NCI-H526 (cell line): ENCODE data around the gene SLC9A2.

Experiments used
- DNase-seq, 2 experiments: peaks; one replicate each; lab custom pipeline; 2025; lab: John Stamatoyannopoulos, UW

SLC9A2 gene

GRCh38 chr2:102618452-102619413 lies 620 bp upstream of the SLC9A2 start:
- DNase-seq, result peak in 1 of 2 experiments; percentile 68

GRCh38 chr2:102620332-102620731 lies 979 bp downstream of the SLC9A2 start:
- DNase-seq, result peak; percentile 19 to 68

GRCh38 chr2:102621630-102622029 lies 2.3 kb downstream of the SLC9A2 start:
- peak; percentile 38 to 47 for DNase-seq

- DNase-seq, result no peak
These were observed 3.3 kb downstream of the SLC9A2 start for GRCh38 chr2:102622646-102623045.

- DNase-seq, result no peak
These were observed 11.1 kb downstream of the SLC9A2 start for GRCh38 chr2:102630458-102630857.

- DNase-seq, result no peak
These were observed 13.2 kb downstream of the SLC9A2 start for GRCh38 chr2:102632380-102633175.

- DNase-seq, result no peak
These were observed 15.5 kb downstream of the SLC9A2 start for GRCh38 chr2:102634831-102635241.

- no peak for DNase-seq
These were observed 16.0 kb downstream of the SLC9A2 start for GRCh38 chr2:102635317-102635716.

GRCh38 chr2:102636283-102636907 lies 17.0 kb downstream of the SLC9A2 start:
- DNase-seq, result no peak

- no peak for DNase-seq
These were observed 18.0 kb downstream of the SLC9A2 start for GRCh38 chr2:102637358-102637757.

- DNase-seq, result no peak
These were observed 20.1 kb downstream of the SLC9A2 start for GRCh38 chr2:102639429-102639828.

GRCh38 chr2:102652126-102652525 lies 32.8 kb downstream of the SLC9A2 start:
- no peak for DNase-seq

GRCh38 chr2:102657770-102658169 lies 38.4 kb downstream of the SLC9A2 start:
- no peak for DNase-seq

GRCh38 chr2:102660070-102660469 lies 40.7 kb downstream of the SLC9A2 start:
- DNase-seq, result no peak

- no peak for DNase-seq
These were observed 41.2 kb downstream of the SLC9A2 start for GRCh38 chr2:102660574-102660973.

- DNase-seq, result peak; percentile 42 to 50
These were observed 42.5 kb downstream of the SLC9A2 start for GRCh38 chr2:102661846-102662245.

- DNase-seq, result no peak
These were observed 43.5 kb downstream of the SLC9A2 start for GRCh38 chr2:102662833-102663232.

- no peak for DNase-seq
These were observed 44.0 kb downstream of the SLC9A2 start for GRCh38 chr2:102663381-102663780.

GRCh38 chr2:102664471-102664909 lies 45.1 kb downstream of the SLC9A2 start:
- no peak for DNase-seq

GRCh38 chr2:102667072-102667471 lies 47.7 kb downstream of the SLC9A2 start:
- DNase-seq, result no peak

- no peak for DNase-seq
These were observed 48.8 kb downstream of the SLC9A2 start for GRCh38 chr2:102668171-102668570.

- no peak for DNase-seq
These were observed 50.0 kb downstream of the SLC9A2 start for GRCh38 chr2:102669401-102669800.
